Occipital lobe (tissue), 1 donor: Measurements from ENCODE around the gene OR5H1. TPM values are rescaled to one million over a fixed set of nuclear protein-coding genes. Genes with fewer than 3 reads are reported as not detected.

Source experiments
- total RNA-seq: library from RNA; depleted of rRNA; stranded (reverse); fragments of >200 nt; gene quantifications from one replicate; pipeline ENCODE4 v1.2.3, GENCODE V29; 2014

Gene OR5H1
- total RNA-seq, 1 donor from 2014 or later = not detected

Other genes with a start within 250 kb of the OR5H1 start
- 17.5 TPM for gene RIOX2, start 158.3 kb upstream of the OR5H1 start, total RNA-seq
- gene GABRR3, start 95.4 kb upstream of the OR5H1 start, total RNA-seq = not detected
- not detected for gene OR5AC2, start 43.5 kb upstream of the OR5H1 start, total RNA-seq
- not detected for gene OR5H14, start 16.8 kb downstream of the OR5H1 start, total RNA-seq
- gene OR5H15, start 36.0 kb downstream of the OR5H1 start, total RNA-seq = not detected
- gene OR5H6, start 133.5 kb downstream of the OR5H1 start, total RNA-seq = not detected
- gene OR5H2, start 151.8 kb downstream of the OR5H1 start, total RNA-seq = not detected
- not detected for gene OR5K4, start 223.1 kb downstream of the OR5H1 start, total RNA-seq